Body of pancreas (tissue), 4 donors: Measurements from ENCODE around the gene HSPA4L. TPM values are rescaled to one million over a fixed set of nuclear protein-coding genes. Genes with fewer than 3 reads are reported as not detected.

Experiments used
- ATAC-seq: fragments of 150-250 bp; one replicate; pipeline ENCODE4 v1.9.1; 2016
- DNase-seq, 4 donors: peaks; one replicate each; pipeline ENCODE4 v3.0.0-alpha.2; 2019
- H3K27ac ChIP-seq, 4 donors: fragments of 200-600 bp; sonication (generic); 1 replicate in 3 of 4; 2 replicates in 1 of 4; pipeline versions ENCODE4 v1.5.1 to v1.6.1; 2016 to 2019; ENCODE audit warnings: mild to moderate bottlenecking in 1 of 4, mixed read lengths in 1 of 4, moderate library complexity in 1 of 4
- H3K27me3 ChIP-seq, 2 donors: fragments of 200-600 bp; sonication (generic); one replicate each; pipeline ENCODE4 v1.6.0; 2016; ENCODE audit warnings: mild to moderate bottlenecking in 1 of 2
- H3K36me3 ChIP-seq, 2 donors: fragments of 200-600 bp; sonication (generic); replicated peaks in 1 of 2; 2 replicates each; pipeline ENCODE4 v1.5.1; 2016; ENCODE audit warnings: low read depth in 2 of 2; ENCODE audit not compliant: insufficient read depth in 1 of 2
- H3K4me1 ChIP-seq: fragments of 200-600 bp; sonication (generic); one replicate; pipeline ENCODE4 v1.6.0; 2016
- H3K4me3 ChIP-seq, 2 donors: fragments of 200-600 bp; sonication (generic); 1 replicate in 1 of 2; 2 replicates in 1 of 2; pipeline ENCODE4 v1.5.1; 2016 to 2019
- H3K9me3 ChIP-seq, 3 donors: fragments of 200-600 bp; sonication (generic); 1 replicate in 2 of 3; 2 replicates in 1 of 3; pipeline ENCODE4 v1.5.1; 2016
- POLR2A ChIP-seq, 3 donors: fragments of 450-650 bp; IDR thresholded peaks; one replicate each; pipeline ENCODE4 v1.6.1; 2016; ENCODE audit warnings: antibody characterized with exemption in 3 of 3, mild to moderate bottlenecking in 2 of 3
- whole genome bisulfite sequencing, 2 donors: methylation state at CpG; one replicate each; pipeline ENCODE4 v1.1.5; 2017; 5-methylcytosine and 5-hydroxymethylcytosine counted together
- intact Hi-C: fragments of 100-400 bp; cut with DNase I; formaldehyde crosslinking; loops from one replicate; pipeline ENCODE4 v1.15.1; 2023
- total RNA-seq, 2 donors: library from RNA; depleted of rRNA; stranded (reverse); fragments of >200 nt; gene quantifications; one replicate each; pipeline ENCODE4 v1.1.0, GENCODE V29; 2016
- TF ChIP-seq, protein P1 (sequence below), 7 experiments: fragments of 450-650 bp in 4 of 7; fragments of 200-600 bp in 3 of 7; sonication (generic) in 3 of 7; IDR thresholded peaks; one replicate each; pipeline ENCODE4 v1.5.1; 2016 to 2019; ENCODE audit warnings: antibody characterized with exemption in 7 of 7

Gene HSPA4L
- total RNA-seq, 2 donors from 2014 or later: 3.6 to 9.6 TPM

DNA sequence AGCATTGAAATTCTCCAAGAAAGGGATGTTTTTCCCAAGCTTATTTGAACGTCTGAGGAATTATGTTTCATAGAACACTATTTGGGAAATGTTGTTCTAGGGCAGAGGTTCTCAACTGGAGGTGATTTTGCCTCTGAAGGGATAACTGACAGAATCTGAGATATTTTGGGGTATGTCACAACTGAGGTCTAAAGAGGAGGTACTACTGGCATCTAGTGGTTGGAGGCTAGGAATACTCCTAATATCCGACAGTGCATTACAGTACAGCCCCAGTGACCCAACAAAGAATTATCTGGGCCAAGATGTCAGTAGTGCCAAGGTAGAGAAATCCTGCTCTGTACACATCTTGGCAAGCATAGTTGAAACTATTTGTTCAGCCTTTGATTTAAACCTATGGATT is 6.4 kb downstream of the HSPA4L start:
- intact Hi-C loops: no loop called here
- no peaks in the 10 kb centered on the region for H3K9me3 ChIP-seq
- no peak for ATAC-seq
- DNase-seq: no peak
- TF ChIP-seq POLR2A (IDR thresholded peaks at IDR 0.05): no peak
- TF ChIP-seq, protein P1, sequence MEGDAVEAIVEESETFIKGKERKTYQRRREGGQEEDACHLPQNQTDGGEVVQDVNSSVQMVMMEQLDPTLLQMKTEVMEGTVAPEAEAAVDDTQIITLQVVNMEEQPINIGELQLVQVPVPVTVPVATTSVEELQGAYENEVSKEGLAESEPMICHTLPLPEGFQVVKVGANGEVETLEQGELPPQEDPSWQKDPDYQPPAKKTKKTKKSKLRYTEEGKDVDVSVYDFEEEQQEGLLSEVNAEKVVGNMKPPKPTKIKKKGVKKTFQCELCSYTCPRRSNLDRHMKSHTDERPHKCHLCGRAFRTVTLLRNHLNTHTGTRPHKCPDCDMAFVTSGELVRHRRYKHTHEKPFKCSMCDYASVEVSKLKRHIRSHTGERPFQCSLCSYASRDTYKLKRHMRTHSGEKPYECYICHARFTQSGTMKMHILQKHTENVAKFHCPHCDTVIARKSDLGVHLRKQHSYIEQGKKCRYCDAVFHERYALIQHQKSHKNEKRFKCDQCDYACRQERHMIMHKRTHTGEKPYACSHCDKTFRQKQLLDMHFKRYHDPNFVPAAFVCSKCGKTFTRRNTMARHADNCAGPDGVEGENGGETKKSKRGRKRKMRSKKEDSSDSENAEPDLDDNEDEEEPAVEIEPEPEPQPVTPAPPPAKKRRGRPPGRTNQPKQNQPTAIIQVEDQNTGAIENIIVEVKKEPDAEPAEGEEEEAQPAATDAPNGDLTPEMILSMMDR (IDR thresholded peaks at IDR 0.05): no peak
- peaks cover 13% of the 10 kb centered on the region for H3K4me1 ChIP-seq
- WGBS, 2 donors: 92 to 95% methylated on average over 2 of the region's 2 CpGs
- no peak overlapping the region for H3K4me3 ChIP-seq
- no peak overlapping the region for H3K27ac ChIP-seq
- H3K36me3 ChIP-seq: no peaks in the 10 kb centered on the region
- no peaks in the 10 kb centered on the region for H3K27me3 ChIP-seq

DNA sequence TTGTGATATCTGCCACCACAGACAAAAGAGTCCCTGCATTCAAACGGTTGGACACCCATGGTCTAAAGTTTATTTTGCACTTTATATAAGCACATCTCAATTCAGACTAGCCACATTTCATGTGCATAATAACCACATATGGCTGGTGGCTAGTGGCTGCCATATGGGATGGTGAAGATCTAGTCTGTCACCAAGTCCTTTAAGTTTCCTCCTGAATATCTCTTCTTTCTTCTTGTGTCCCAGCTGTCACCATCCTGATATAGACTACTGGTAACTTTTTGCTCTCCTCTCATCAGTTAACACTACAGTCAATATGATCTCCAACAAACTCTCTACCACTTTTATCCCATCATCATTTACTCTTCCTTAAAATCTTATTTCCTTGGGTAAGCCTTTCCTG is 9.3 kb downstream of the HSPA4L start:
- intact Hi-C loops: no loop called here
- Histone ChIP-seq H3K27me3 (no peaks in the 10 kb centered on the region), H3K4me3 (no peak overlapping the region), H3K36me3 (no peaks in the 10 kb centered on the region), H3K27ac (no peak overlapping the region), H3K4me1 (peaks cover 8% of the 10 kb centered on the region), H3K9me3 (no peaks in the 10 kb centered on the region)
- TF ChIP-seq POLR2A (IDR thresholded peaks at IDR 0.05): no peak
- TF ChIP-seq, protein P1 (IDR thresholded peaks at IDR 0.05): no peak
- ATAC-seq (no peak), DNase-seq (no peak)
- 63 to 83% methylated on average over 1 of the region's 1 CpG for whole genome bisulfite sequencing, 2 donors

DNA sequence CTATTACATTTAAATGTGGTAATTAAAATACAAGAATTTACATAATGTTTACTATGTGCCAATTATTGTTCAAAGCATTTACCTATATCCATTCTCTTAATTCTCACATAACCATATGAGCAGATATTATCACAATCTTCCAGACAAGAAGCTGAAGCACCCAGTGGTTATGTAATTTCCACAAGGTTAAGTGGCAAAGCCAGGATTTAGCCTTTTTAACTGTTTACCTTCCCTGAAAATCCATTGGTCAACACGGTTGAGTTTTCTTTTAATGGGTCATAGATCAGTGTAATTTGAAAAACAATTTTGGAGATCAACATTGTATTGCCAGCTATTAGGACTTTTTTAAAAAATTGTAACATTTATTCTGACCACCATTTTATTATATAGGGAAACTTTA is 11.4 kb downstream of the HSPA4L start:
- TF ChIP-seq POLR2A (IDR thresholded peaks at IDR 0.05): no peak
- TF ChIP-seq, protein P1 (IDR thresholded peaks at IDR 0.05): no peak
- Histone ChIP-seq H3K4me1 (peaks cover 8% of the 10 kb centered on the region), H3K36me3 (peaks cover 0 to under 1% of the 10 kb centered on the region in 2 donors), H3K9me3 (no peaks in the 10 kb centered on the region), H3K4me3 (no peak overlapping the region), H3K27me3 (no peaks in the 10 kb centered on the region), H3K27ac (no peak overlapping the region)
- DNase-seq (no peak), ATAC-seq (no peak)
- 44 to 52% methylated on average over 1 of the region's 1 CpG for WGBS, 2 donors
- intact Hi-C loops: no loop called here

DNA sequence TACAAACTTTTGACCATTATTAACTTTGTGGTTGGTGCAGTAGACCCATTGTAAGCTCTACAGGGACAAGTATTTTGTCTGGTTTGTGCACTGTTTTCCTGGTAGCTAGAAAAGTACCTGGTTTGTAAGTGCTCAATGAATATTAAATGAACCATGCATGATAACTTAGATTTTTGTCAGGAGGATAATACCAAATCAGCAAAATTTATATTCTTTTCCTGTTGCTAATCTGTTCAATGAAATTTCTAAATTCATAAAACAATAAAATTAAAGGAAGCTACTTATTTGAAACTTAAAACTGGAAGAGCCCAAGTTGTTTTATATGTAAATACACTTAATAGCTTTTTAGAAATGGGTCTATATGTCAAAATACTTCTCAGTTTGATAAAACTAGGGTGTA is 17.6 kb downstream of the HSPA4L start:
- Histone ChIP-seq H3K27me3 (no peaks in the 10 kb centered on the region), H3K9me3 (no peaks in the 10 kb centered on the region), H3K27ac (no peak overlapping the region), H3K36me3 (peaks cover 0 to 7% of the 10 kb centered on the region in 2 donors), H3K4me3 (no peak overlapping the region), H3K4me1 (no peaks in the 10 kb centered on the region)
- DNase-seq (no peak), ATAC-seq (no peak)
- intact Hi-C loops: no loop called here
- no peak for TF ChIP-seq POLR2A (IDR thresholded peaks at IDR 0.05)
- TF ChIP-seq, protein P1 (IDR thresholded peaks at IDR 0.05): no peak

DNA sequence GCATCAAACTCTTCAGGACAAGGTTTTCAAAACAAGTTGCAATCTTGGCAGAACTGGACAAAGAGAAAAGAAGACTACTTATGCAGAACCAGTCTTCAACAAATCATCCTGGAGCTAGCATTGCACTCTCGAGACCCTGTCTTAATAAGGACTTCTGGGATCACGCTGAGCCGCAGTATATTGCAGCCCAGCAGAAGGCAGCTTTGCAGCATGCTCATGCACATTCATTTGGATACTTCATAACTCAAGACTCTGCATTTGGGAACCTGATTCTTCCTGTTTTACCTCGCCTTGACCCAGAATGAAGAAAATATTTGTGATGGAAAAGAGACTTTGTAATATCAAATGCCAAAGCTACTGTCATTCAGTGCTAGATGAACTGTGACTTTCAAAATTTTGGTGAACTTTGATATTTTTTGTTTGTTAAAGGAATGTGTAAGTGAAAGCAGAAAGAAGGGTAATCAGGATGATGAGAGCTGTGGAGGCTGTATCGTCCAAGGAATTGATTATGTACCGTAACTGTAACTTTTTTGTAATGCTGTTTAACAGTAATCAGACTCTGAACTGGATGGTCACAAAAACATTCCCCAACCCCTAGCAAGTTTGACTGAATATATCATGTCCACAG is 27.2 kb downstream of the HSPA4L start:
- intact Hi-C loops: no loop called here
- 87 to 88% methylated on average over 6 of the region's 6 CpGs for WGBS, 2 donors
- Histone ChIP-seq H3K27me3 (no peaks in the 10 kb centered on the region), H3K4me1 (no peaks in the 10 kb centered on the region), H3K9me3 (no peaks in the 10 kb centered on the region), H3K27ac (no peak overlapping the region), H3K4me3 (no peak overlapping the region), H3K36me3 (peaks cover 0 to 6% of the 10 kb centered on the region in 2 donors)
- no peak for ATAC-seq
- no peak for TF ChIP-seq POLR2A (IDR thresholded peaks at IDR 0.05)
- TF ChIP-seq, protein P1 (IDR thresholded peaks at IDR 0.05): no peak
- no peak for DNase-seq
